OCI-LY3 (cell line): ENCODE data around the gene LTN1.

Experiments used
- H2AFZ ChIP-seq: fragments of 200-600, 300-600 bp; shearing (Covaris generic); 2 replicates; pipeline ENCODE4 v1.6.0; 2014; ENCODE audit warnings: antibody characterized with exemption, low read depth, low read length
- H3K27ac ChIP-seq: fragments of 200-600, 300-600 bp; sonication (generic); 2 replicates; pipeline ENCODE4 v1.5.1; 2014; ENCODE audit warnings: mild to moderate bottlenecking, low read length, moderate library complexity, mixed read lengths
- H3K27me3 ChIP-seq: fragments of 200-600, 300-600 bp; sonication (generic); 2 replicates; pipeline ENCODE4 v1.6.1; 2014; ENCODE audit warnings: low read depth, low read length, mixed read lengths
- H3K36me3 ChIP-seq: fragments of 200-600, 300-600 bp; sonication (generic); replicated peaks from 2 replicates; pipeline ENCODE3; 2014; ENCODE audit warnings: low read depth, low read length, mixed read lengths
- H3K4me1 ChIP-seq: fragments of 300-600, 200-600 bp; sonication (generic); 2 replicates; pipeline ENCODE4 v1.6.1; 2014; ENCODE audit warnings: low read length, mixed read lengths
- H3K4me2 ChIP-seq: fragments of 200-600, 300-600 bp; sonication (generic); 2 replicates; pipeline ENCODE4 v1.6.1; 2014; ENCODE audit warnings: low read length, mixed read lengths
- H3K4me3 ChIP-seq: fragments of 300-600, 200-600 bp; sonication (generic); 2 replicates; pipeline ENCODE4 v1.5.1; 2014; ENCODE audit warnings: antibody characterized with exemption, mild to moderate bottlenecking, low read length, moderate library complexity
- H3K79me2 ChIP-seq: fragments of 300-600, 200-600 bp; shearing (Covaris generic); 2 replicates; pipeline ENCODE4 v1.6.1; 2014; ENCODE audit warnings: mild to moderate bottlenecking, low read length, mixed read lengths
- H3K9ac ChIP-seq: fragments of 300-600, 200-600 bp; shearing (Covaris generic); 2 replicates; pipeline ENCODE4 v1.6.0; 2014; ENCODE audit warnings: mild to moderate bottlenecking, low read length, moderate library complexity
- H3K9me3 ChIP-seq: fragments of 200-600, 300-600 bp; shearing (Covaris generic); 2 replicates; pipeline ENCODE4 v1.6.1; 2014; ENCODE audit warnings: low read length, mixed read lengths; ENCODE audit not compliant: insufficient read depth
- H4K20me1 ChIP-seq: fragments of 200-600, 300-600 bp; sonication (generic); 2 replicates; pipeline ENCODE4 v1.6.1; 2016; ENCODE audit warnings: low read length, mixed read lengths; ENCODE audit not compliant: insufficient read depth
- EZH2phosphoT487 ChIP-seq: fragments of 200-600 bp; shearing (Covaris generic); IDR thresholded peaks from 2 replicates; pipeline ENCODE4 v1.6.1; 2018; ENCODE audit warnings: antibody characterized with exemption, mixed run types, low read depth
- TF ChIP-seq, protein P1 (sequence below): fragments of 200-600, 300-600 bp; sonication (generic); IDR thresholded peaks from 2 replicates; pipeline ENCODE4 v1.5.1; 2014; ENCODE audit warnings: antibody characterized with exemption, low read length, low read depth

LTN1 gene

DNA sequence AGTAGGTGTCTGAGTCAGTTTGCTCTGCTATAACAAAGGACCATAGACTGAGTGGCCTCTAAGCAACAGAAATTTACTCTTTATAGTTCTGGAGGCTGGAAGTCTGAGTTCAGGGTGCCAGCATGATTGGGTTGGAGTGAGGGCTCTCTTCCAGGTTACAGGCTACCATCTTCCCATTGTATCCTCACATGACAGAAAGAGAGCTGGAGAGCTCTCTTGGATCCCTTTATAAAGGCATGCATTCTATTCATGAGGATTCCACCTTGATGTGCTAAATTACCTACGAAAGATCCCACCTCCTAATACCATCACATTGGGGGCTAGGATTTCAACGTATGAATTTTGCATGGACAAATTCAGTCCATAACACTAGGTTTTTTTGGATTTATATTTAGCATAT, 79.6 kb downstream of the LTN1 start:
- Histone ChIP-seq H3K4me1 (no peaks in the 10 kb centered on the region), H3K27me3 (no peaks in the 10 kb centered on the region), H3K27ac (no peak overlapping the region), H3K9ac (no peak overlapping the region), H3K4me2 (no peak overlapping the region), H3K79me2 (no peaks in the 10 kb centered on the region), H3K36me3 (no peaks in the 10 kb centered on the region), H4K20me1 (no peaks in the 10 kb centered on the region), H2AFZ (no peak overlapping the region), H3K9me3 (no peaks in the 10 kb centered on the region), H3K4me3 (no peak overlapping the region)
- TF ChIP-seq EZH2phosphoT487: no peak
- TF ChIP-seq, protein P1, sequence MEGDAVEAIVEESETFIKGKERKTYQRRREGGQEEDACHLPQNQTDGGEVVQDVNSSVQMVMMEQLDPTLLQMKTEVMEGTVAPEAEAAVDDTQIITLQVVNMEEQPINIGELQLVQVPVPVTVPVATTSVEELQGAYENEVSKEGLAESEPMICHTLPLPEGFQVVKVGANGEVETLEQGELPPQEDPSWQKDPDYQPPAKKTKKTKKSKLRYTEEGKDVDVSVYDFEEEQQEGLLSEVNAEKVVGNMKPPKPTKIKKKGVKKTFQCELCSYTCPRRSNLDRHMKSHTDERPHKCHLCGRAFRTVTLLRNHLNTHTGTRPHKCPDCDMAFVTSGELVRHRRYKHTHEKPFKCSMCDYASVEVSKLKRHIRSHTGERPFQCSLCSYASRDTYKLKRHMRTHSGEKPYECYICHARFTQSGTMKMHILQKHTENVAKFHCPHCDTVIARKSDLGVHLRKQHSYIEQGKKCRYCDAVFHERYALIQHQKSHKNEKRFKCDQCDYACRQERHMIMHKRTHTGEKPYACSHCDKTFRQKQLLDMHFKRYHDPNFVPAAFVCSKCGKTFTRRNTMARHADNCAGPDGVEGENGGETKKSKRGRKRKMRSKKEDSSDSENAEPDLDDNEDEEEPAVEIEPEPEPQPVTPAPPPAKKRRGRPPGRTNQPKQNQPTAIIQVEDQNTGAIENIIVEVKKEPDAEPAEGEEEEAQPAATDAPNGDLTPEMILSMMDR: no peak

GRCh38 chr21:28910280-28910887, 82.3 kb downstream of the LTN1 start:
- no peaks in the 10 kb centered on the region for H4K20me1 ChIP-seq
- TF ChIP-seq, protein P1: no peak
- TF ChIP-seq EZH2phosphoT487: no peak
- H3K27ac ChIP-seq: no peak overlapping the region
- no peaks in the 10 kb centered on the region for H3K9me3 ChIP-seq
- no peaks in the 10 kb centered on the region for H3K27me3 ChIP-seq
- no peaks in the 10 kb centered on the region for H3K79me2 ChIP-seq
- H3K4me2 ChIP-seq: no peak overlapping the region
- H3K36me3 ChIP-seq: no peaks in the 10 kb centered on the region
- no peak overlapping the region for H3K9ac ChIP-seq
- no peak overlapping the region for H3K4me3 ChIP-seq
- H3K4me1 ChIP-seq: no peaks in the 10 kb centered on the region
- H2AFZ ChIP-seq: no peak overlapping the region

- Histone ChIP-seq H4K20me1 (no peaks in the 10 kb centered on the region), H3K27me3 (no peaks in the 10 kb centered on the region), H3K4me1 (no peaks in the 10 kb centered on the region), H3K4me2 (no peak overlapping the region), H3K36me3 (no peaks in the 10 kb centered on the region), H3K79me2 (no peaks in the 10 kb centered on the region), H3K4me3 (no peak overlapping the region), H2AFZ (no peak overlapping the region), H3K9ac (no peak overlapping the region), H3K27ac (no peak overlapping the region), H3K9me3 (no peaks in the 10 kb centered on the region)
- TF ChIP-seq, protein P1: no peak
- no peak for TF ChIP-seq EZH2phosphoT487
These were observed 84.3 kb downstream of the LTN1 start for GRCh38 chr21:28908351-28908750.

DNA sequence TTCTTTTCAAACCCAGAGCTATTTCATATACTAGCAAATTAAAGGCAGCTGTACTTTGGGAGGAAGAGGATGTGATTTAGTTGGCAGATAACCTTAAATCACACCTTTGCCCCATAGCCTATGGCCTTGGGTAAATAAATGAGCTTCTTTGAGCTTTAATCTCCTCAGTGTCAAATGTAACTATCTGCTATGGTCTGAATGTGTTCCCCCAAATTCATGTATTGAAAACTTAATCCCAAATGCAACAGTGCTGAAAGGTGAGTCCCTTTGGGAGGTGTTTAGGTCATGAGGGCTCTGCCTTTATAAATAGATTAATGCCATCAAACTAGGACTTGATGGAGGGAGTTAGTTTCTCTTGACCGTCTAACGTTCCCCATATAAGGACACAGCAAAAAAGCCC, 85.8 kb downstream of the LTN1 start:
- Histone ChIP-seq H3K36me3 (no peaks in the 10 kb centered on the region), H4K20me1 (no peaks in the 10 kb centered on the region), H3K9ac (no peak overlapping the region), H2AFZ (no peak overlapping the region), H3K79me2 (no peaks in the 10 kb centered on the region), H3K4me3 (no peak overlapping the region), H3K27ac (no peak overlapping the region), H3K4me1 (no peaks in the 10 kb centered on the region), H3K4me2 (no peak overlapping the region), H3K27me3 (no peaks in the 10 kb centered on the region), H3K9me3 (no peaks in the 10 kb centered on the region)
- TF ChIP-seq, protein P1: no peak
- no peak for TF ChIP-seq EZH2phosphoT487
